ENCODE results near the gene DOCK9. TPM values are rescaled to one million over a fixed set of nuclear protein-coding genes. Genes with fewer than 3 reads are reported as not detected.
A peak's percentile ranks its signal among the peaks of the same experiment; 100 is the strongest.

The DOCK9 gene
- total RNA-seq, 4 donors from 2014 or later = 121 to 240 (median 200) TPM

GRCh38 chr13:98892821-98893220, 85.0 kb downstream of the DOCK9 start:
- H3K4me3 ChIP-seq = no peak overlapping the region
- no peaks in the 10 kb centered on the region for H3K27me3 ChIP-seq
- 59% methylated on average over 5 of the region's 5 CpGs for WGBS
- no peak overlapping the region for H3K27ac ChIP-seq
- no peak for TF ChIP-seq POLR2AphosphoS5 (IDR thresholded peaks at IDR 0.05)
- TF ChIP-seq CTCF (IDR thresholded peaks at IDR 0.05) = no peak
- DNase-seq (ENCODE audit: low spot score in 2 of 2) = no peak
- no peaks in the 10 kb centered on the region for H3K9me3 ChIP-seq
- H3K4me1 ChIP-seq = peaks cover 26% of the 10 kb centered on the region
- H3K36me3 ChIP-seq = peaks cover 24% of the 10 kb centered on the region

GRCh38 chr13:98892077-98892476, 85.8 kb downstream of the DOCK9 start:
- Histone ChIP-seq H3K27ac (no peak overlapping the region), H3K27me3 (no peaks in the 10 kb centered on the region), H3K36me3 (peaks cover 19% of the 10 kb centered on the region), H3K4me1 (peaks cover 26% of the 10 kb centered on the region), H3K4me3 (no peak overlapping the region), H3K9me3 (no peaks in the 10 kb centered on the region)
- 68% methylated on average over 3 of the region's 3 CpGs for WGBS
- DNase-seq (ENCODE audit: low spot score in 2 of 2) = no peak
- TF ChIP-seq CTCF (IDR thresholded peaks at IDR 0.05) (no peak), EP300 (IDR thresholded peaks at IDR 0.05) (no peak), POLR2AphosphoS5 (IDR thresholded peaks at IDR 0.05) (no peak), POLR2A (IDR thresholded peaks at IDR 0.05) (no peak)

- H3K36me3 ChIP-seq = peaks cover 23% of the 10 kb centered on the region
- no peak overlapping the region for H3K4me3 ChIP-seq
- WGBS = 85% methylated on average over 5 of the region's 5 CpGs
- TF ChIP-seq CTCF (IDR thresholded peaks at IDR 0.05) = no peak
- no peak for TF ChIP-seq POLR2A (IDR thresholded peaks at IDR 0.05)
- TF ChIP-seq POLR2AphosphoS5 (IDR thresholded peaks at IDR 0.05) = no peak
- no peak for TF ChIP-seq EP300 (IDR thresholded peaks at IDR 0.05)
- no peaks in the 10 kb centered on the region for H3K9me3 ChIP-seq
- DNase-seq (ENCODE audit: low spot score in 2 of 2) = no peak
- H3K4me1 ChIP-seq = peaks cover 23% of the 10 kb centered on the region
- no peaks in the 10 kb centered on the region for H3K27me3 ChIP-seq
- peak overlapping the region; percentile 55 for H3K27ac ChIP-seq
These were observed 86.9 kb downstream of the DOCK9 start for GRCh38 chr13:98890925-98891324.

GRCh38 chr13:98890186-98890585, 87.7 kb downstream of the DOCK9 start:
- Histone ChIP-seq H3K9me3 (no peaks in the 10 kb centered on the region), H3K4me1 (peaks cover 23% of the 10 kb centered on the region), H3K27me3 (no peaks in the 10 kb centered on the region), H3K4me3 (no peak overlapping the region), H3K27ac (peak overlapping the region; percentile 55), H3K36me3 (peaks cover 27% of the 10 kb centered on the region)
- DNase-seq (ENCODE audit: low spot score in 2 of 2) = peak in 1 of 2 donors; percentile 69
- TF ChIP-seq POLR2AphosphoS5 (IDR thresholded peaks at IDR 0.05) (peak in 1 of 3 donors; percentile 51), CTCF (IDR thresholded peaks at IDR 0.05) (no peak)
- WGBS = 37% methylated on average over 8 of the region's 8 CpGs

- H3K4me1 ChIP-seq = peaks cover 23% of the 10 kb centered on the region
- H3K27ac ChIP-seq = no peak overlapping the region
- H3K36me3 ChIP-seq = peaks cover 33% of the 10 kb centered on the region
- H3K9me3 ChIP-seq = no peaks in the 10 kb centered on the region
- no peak for DNase-seq (ENCODE audit: low spot score in 2 of 2)
- 85% methylated on average over 4 of the region's 4 CpGs for WGBS
- H3K4me3 ChIP-seq = no peak overlapping the region
- TF ChIP-seq EP300 (IDR thresholded peaks at IDR 0.05) (no peak), CTCF (IDR thresholded peaks at IDR 0.05) (no peak), POLR2A (IDR thresholded peaks at IDR 0.05) (no peak), POLR2AphosphoS5 (IDR thresholded peaks at IDR 0.05) (no peak)
- no peaks in the 10 kb centered on the region for H3K27me3 ChIP-seq
These were observed 88.3 kb downstream of the DOCK9 start for GRCh38 chr13:98889419-98890085.

Measured in suprapubic skin (tissue), 4 donors.